ENCODE results near the gene LSG1.

The LSG1 gene

GRCh38 chr3:194642769-194643168, 29.2 kb downstream of the LSG1 start:
- no peak for TF ChIP-seq CTCF (IDR thresholded peaks at IDR 0.05; ENCODE audit: insufficient read depth, low read length, poor library complexity, severe bottlenecking)
- no peaks in the 10 kb centered on the region for H3K27me3 ChIP-seq (replicated peaks; ENCODE audit: control insufficient read depth, insufficient read depth, low read length)
- H3K4me3 ChIP-seq (replicated peaks; ENCODE audit: low read depth, low read length) = no peak overlapping the region
- DNase-seq (ENCODE audit: extremely low read depth, insufficient read length) = no peak
- H3K36me3 ChIP-seq (ENCODE audit: control insufficient read depth, insufficient read depth, low read length) = peaks cover 20% of the 10 kb centered on the region

GRCh38 chr3:194640829-194641228, 31.2 kb downstream of the LSG1 start:
- Histone ChIP-seq H3K36me3 (ENCODE audit: control insufficient read depth, insufficient read depth, low read length) (peaks cover 18% of the 10 kb centered on the region), H3K27me3 (replicated peaks; ENCODE audit: control insufficient read depth, insufficient read depth, low read length) (no peaks in the 10 kb centered on the region), H3K4me3 (replicated peaks; ENCODE audit: low read depth, low read length) (no peak overlapping the region)
- TF ChIP-seq CTCF (IDR thresholded peaks at IDR 0.05; ENCODE audit: insufficient read depth, low read length, poor library complexity, severe bottlenecking) = peak; percentile 30
- DNase-seq (ENCODE audit: extremely low read depth, insufficient read length) = no peak

GRCh38 chr3:194638991-194639605, 32.9 kb downstream of the LSG1 start:
- H3K36me3 ChIP-seq (ENCODE audit: control insufficient read depth, insufficient read depth, low read length) = peaks cover 15% of the 10 kb centered on the region
- no peaks in the 10 kb centered on the region for H3K27me3 ChIP-seq (replicated peaks; ENCODE audit: control insufficient read depth, insufficient read depth, low read length)
- H3K4me3 ChIP-seq (replicated peaks; ENCODE audit: low read depth, low read length) = no peak overlapping the region
- no peak for DNase-seq (ENCODE audit: extremely low read depth, insufficient read length)
- no peak for TF ChIP-seq CTCF (IDR thresholded peaks at IDR 0.05; ENCODE audit: insufficient read depth, low read length, poor library complexity, severe bottlenecking)

GRCh38 chr3:194637541-194638400, 34.2 kb downstream of the LSG1 start:
- no peak for TF ChIP-seq CTCF (IDR thresholded peaks at IDR 0.05; ENCODE audit: insufficient read depth, low read length, poor library complexity, severe bottlenecking)
- no peak for DNase-seq (ENCODE audit: extremely low read depth, insufficient read length)
- Histone ChIP-seq H3K4me3 (replicated peaks; ENCODE audit: low read depth, low read length) (no peak overlapping the region), H3K36me3 (ENCODE audit: control insufficient read depth, insufficient read depth, low read length) (peaks cover 14% of the 10 kb centered on the region), H3K27me3 (replicated peaks; ENCODE audit: control insufficient read depth, insufficient read depth, low read length) (no peaks in the 10 kb centered on the region)

GRCh38 chr3:194637066-194637465, 34.9 kb downstream of the LSG1 start:
- no peak for TF ChIP-seq CTCF (IDR thresholded peaks at IDR 0.05; ENCODE audit: insufficient read depth, low read length, poor library complexity, severe bottlenecking)
- no peaks in the 10 kb centered on the region for H3K27me3 ChIP-seq (replicated peaks; ENCODE audit: control insufficient read depth, insufficient read depth, low read length)
- DNase-seq (ENCODE audit: extremely low read depth, insufficient read length) = no peak
- H3K36me3 ChIP-seq (ENCODE audit: control insufficient read depth, insufficient read depth, low read length) = peaks cover 12% of the 10 kb centered on the region
- H3K4me3 ChIP-seq (replicated peaks; ENCODE audit: low read depth, low read length) = no peak overlapping the region
